Ishikawa (cell line): ENCODE measurements around the gene BNIP1.

ENCODE experiments used
- CEBPB ChIP-seq: IDR thresholded peaks from 2 replicates; pipeline ENCODE4 v1.6.1; 2012
- EP300 ChIP-seq: IDR thresholded peaks from 2 replicates; pipeline ENCODE4 v1.6.1; 2012; ENCODE audit warnings: borderline replicate concordance
- FOXM1 ChIP-seq: IDR thresholded peaks from 2 replicates; pipeline ENCODE4 v1.6.1; 2012; ENCODE audit warnings: low read depth, borderline replicate concordance
- RAD21 ChIP-seq: IDR thresholded peaks from 2 replicates; pipeline ENCODE4 v1.6.1; 2012; ENCODE audit warnings: low read depth
- REST ChIP-seq: IDR thresholded peaks from 2 replicates; pipeline ENCODE4 v1.6.1; 2012; ENCODE audit warnings: low read depth, mild to moderate bottlenecking
- TCF12 ChIP-seq: IDR thresholded peaks from 2 replicates; pipeline ENCODE4 v1.6.1; 2012; ENCODE audit warnings: low read depth
- YY1 ChIP-seq: IDR thresholded peaks from 2 replicates; pipeline ENCODE4 v1.6.1; 2012; ENCODE audit warnings: low read depth

GRCh38 chr5:173175523-173175922, 31.2 kb downstream of the BNIP1 start:
- TF ChIP-seq RAD21 (no peak), YY1 (no peak), EP300 (no peak), TCF12 (no peak), FOXM1 (no peak), REST (no peak), CEBPB (no peak)
